GM12892 (cell line): Measurements from ENCODE around the gene AP2M1.

Source experiments
- DNase-seq: peaks from one replicate; pipeline ENCODE4 v3.0.0; 2011; ENCODE audit not compliant: insufficient read length
- FAIRE-seq: peaks from 2 replicates; lab custom pipeline; 2011; peaks lifted over from hg19 to GRCh38; lab: Jason Lieb, UNC
- POLR2A ChIP-seq: IDR thresholded peaks from 2 replicates; pipeline ENCODE4 v1.6.1; 2011; ENCODE audit warnings: low read depth, low read length, control low read depth
- POLR2AphosphoS5 ChIP-seq: IDR thresholded peaks from 2 replicates; pipeline ENCODE4 v1.6.1; 2011; ENCODE audit warnings: low read depth, low read length, control low read depth
- TAF1 ChIP-seq: IDR thresholded peaks from 2 replicates; pipeline ENCODE4 v1.6.1; 2011; ENCODE audit warnings: low read depth, mild to moderate bottlenecking, control low read depth, low read length, borderline replicate concordance

The AP2M1 gene

DNA sequence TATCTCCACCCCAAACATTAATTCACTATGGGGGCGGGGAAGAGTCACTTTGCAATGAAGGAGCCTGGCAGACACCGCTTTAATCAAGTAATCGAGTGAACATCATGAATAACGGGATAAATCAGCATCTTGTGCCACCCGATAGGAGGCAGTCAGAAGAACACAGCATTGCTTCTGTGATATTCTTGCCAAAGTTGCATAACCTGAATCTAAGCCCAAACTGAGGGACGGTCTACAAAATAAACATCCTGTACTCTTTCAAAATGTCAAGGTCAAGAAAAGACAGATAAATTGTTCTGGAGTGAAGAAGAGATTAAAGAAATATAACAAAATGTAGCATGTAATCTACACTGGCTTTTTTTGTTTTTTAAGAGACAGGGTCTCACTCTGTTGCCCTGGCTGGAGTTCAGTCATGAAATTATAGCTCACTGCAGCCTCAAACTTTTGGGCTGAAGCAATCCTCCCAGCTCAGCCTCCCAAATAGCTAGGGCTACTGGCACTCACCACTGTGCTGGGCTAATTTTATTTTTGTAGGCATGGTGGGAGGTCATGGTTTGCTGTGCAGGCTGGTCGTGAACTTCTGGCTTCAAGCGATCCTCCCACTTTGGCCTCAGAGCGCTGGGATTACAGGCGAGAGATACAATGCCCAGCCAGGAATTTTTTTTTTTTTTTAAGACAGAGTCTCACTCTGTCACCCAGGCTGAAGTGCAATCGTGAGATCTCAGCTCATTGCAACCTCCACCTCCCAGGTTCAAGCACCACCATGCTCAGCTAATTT is 34.7 kb downstream of the AP2M1 start:
- no peak for FAIRE-seq
- DNase-seq: no peak
- TF ChIP-seq TAF1 (no peak), POLR2AphosphoS5 (no peak), POLR2A (no peak)

DNA sequence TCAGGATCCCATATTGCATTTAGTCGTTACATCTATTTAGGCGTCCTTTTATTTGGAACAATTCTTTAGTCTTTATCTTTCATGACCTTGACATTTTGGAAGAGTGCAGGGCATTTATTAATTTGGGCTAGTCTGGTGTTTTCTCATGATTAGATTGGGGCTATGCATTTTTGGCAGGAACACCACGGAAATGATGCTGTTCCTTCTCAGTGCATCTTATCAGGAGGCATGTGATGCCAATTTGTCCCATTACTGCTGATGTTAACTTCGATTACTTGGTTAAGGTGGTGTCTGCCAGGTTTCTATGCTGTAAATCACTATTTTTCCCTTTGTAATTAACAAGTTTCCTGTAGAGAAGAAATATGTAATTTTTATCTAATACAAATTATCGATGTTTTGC is 36.6 kb downstream of the AP2M1 start:
- TF ChIP-seq TAF1: no peak
- no peak for TF ChIP-seq POLR2A
- TF ChIP-seq POLR2AphosphoS5: no peak
- no peak for DNase-seq
- no peak for FAIRE-seq

DNA sequence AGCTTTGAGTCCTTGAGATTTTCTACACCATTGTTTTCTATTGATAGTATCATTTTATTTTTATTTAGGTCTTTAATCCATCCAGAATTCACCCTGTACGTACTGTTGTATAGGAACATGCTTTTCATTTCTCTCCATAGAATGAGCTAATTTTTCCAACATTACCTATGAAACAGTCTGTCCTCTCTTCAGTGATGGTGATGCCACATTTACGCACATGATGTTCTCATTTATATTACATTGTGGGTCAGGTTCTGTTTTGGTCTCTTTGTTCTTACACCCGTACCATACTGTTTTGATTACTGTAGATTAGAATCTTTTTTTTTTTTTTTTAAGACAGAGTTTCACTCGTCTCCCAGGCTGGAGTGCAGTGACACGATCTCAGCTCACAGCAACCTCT is 37.1 kb downstream of the AP2M1 start:
- no peak for FAIRE-seq
- TF ChIP-seq TAF1 (no peak), POLR2A (no peak), POLR2AphosphoS5 (no peak)
- no peak for DNase-seq

DNA sequence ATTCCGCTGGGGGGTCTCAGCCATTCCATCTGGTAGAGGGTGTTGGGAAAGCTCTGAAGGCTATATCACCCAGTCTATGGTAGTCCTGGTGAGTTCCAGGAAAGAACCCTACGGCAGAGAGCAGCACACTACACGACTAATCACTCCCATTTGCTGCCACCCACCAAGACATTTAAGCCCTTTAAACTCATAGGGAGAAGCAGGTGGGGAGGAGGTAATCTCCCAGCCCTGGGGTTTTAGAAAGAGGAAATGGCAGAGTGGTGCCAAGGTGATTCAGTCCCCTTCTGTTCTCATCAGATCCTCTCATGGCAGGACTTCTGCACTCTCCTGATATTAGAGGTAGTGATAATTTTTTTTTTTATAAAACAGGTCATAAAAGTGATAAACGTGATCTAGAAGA is 44.2 kb downstream of the AP2M1 start:
- no peak for FAIRE-seq
- no peak for DNase-seq
- TF ChIP-seq POLR2A (no peak), TAF1 (no peak), POLR2AphosphoS5 (no peak)

DNA sequence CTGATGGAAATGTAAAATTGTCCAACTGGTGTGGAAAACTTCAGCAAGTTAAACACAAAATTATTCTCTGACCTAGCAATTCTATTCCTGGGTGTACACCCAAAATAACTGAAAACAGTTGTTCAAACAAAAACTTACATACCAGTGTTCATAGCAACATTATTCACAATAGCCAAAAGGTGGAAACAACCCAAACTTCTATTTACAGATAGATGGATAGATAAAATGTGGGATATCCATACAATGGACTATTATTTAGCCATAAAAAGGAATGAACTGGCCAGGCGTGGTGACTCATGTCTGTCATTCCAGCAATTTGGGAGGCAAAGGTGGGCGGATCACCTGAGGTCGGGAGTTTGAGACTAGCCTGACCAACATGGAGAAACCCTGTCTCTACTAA is 47.9 kb downstream of the AP2M1 start:
- FAIRE-seq: no peak
- TF ChIP-seq TAF1 (no peak), POLR2A (no peak), POLR2AphosphoS5 (no peak)
- DNase-seq: no peak

DNA sequence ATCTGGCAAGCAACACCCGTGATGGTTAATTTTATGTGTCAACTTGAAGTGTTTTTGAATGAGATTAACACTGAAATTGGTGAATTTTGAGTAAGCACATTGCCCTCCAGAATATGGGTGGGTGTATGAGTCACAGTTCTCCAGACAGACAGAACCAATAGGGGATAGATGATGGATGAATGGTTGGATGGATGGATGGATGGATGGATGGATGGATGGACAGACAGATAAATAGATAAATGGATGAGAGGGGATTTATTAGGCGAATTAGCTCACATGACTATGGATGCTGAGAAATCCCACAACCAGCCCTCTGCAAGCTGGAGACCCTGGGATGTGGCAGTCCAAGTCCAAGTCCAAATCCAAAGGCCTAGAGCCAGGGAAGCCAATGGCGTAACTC is 49.3 kb downstream of the AP2M1 start:
- TF ChIP-seq TAF1: no peak
- no peak for TF ChIP-seq POLR2AphosphoS5
- no peak for TF ChIP-seq POLR2A
- no peak for DNase-seq
- no peak for FAIRE-seq

DNA sequence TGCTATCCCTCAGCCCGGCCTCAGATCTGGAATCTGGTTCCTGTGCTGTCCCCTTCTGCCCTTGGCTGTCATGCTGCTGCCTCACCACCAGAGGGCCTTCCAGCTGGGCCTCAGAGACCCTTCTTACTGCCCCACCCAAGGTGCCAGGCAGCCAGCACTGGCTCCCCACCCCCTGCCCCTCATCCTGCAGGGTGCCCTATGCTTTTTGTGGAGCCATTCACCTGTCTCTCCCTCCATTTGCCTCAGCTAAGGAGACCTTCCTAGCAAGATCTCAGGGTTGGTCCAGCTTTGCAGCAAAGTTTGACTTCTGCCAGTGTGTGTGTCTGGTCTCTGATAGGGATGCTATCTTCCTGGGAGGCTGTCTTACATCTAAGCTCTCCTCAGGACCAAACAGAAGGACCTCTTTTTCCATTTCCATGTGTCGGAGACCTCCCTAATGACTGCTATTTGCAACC is 52.9 kb downstream of the AP2M1 start:
- TF ChIP-seq TAF1: no peak
- TF ChIP-seq POLR2AphosphoS5: no peak
- no peak for TF ChIP-seq POLR2A
- DNase-seq (peak; percentile 62), FAIRE-seq (peak; percentile 68)

DNA sequence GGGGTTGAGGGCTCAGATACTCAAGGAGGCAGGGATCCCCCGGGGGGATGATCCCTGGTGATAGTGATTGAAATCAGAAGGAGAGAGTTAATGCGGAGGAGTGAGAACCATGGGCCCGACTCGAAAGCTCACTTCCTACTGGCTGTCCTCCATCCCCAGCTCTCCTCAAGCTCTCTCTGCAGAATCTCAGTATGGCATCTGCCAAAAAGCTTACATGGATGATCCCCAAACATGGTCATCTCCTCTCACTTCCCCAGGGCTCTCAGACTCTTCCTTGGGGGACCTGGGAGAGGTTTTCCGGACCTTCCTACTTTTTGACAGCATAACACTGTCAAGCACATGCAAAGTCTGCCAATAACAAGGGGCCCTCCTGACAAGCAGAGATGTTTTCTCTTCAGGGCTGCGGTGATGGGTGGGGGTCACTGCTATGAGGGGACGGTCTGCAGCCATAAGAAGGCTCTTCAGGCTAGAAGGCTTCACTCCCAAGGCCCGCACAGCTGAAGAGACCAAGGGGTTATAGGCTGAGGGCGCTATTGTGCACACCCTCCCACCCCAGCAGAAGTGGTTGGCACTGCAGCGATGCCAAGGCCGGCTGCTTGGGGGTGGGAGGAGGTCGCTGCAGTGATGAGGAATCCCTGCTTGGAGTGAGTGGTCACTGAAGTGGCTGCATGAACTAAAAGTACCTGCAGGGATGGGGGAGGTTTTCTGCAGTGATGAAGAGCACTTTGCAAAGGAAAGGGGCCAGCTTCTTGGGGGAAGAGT is 53.9 kb downstream of the AP2M1 start:
- DNase-seq: no peak
- FAIRE-seq: no peak
- TF ChIP-seq POLR2A: no peak
- TF ChIP-seq TAF1: no peak

DNA sequence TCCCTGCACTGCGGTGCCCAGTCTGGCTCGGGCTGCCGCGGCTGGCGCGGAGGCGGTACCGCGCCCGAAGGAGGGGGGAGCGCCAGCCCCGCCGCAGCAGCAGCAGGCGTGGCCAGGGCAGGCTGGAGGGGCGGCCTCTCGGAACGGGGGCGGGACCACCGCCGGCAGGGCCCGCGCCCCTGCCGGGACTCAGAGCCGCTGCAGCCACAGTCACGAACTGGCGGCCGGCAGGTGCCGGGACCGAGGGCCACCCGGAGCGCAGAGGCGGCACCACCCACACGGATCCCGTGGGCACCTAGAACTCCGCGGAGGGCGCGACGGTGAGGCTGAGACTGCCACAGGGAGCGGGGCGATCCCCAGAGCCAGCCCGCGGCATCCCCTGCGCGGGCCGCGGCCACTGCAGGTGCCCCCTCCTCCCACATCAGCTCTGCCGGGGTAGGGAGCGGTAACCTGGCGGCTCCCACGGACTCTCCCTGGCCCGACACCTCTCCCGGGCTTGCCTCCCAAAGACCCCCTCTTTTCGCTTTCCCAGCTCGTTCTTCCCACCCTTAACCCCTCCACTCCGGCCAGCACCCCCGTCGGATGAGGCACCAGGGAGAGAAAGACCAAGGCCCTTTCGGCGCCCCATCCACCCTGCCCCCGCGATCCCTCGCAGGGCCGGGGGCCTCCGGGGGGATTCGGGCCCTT is 54.9 kb downstream of the AP2M1 start, which contains the start of gene VWA5B2:
VWA5B2 (plus strand) TSS at position 192 of the 687 bp plus-strand sequence. CDS start 944 bp downstream, outside the sequence.
- DNase-seq: peak; percentile 90
- TF ChIP-seq POLR2AphosphoS5: no peak
- TF ChIP-seq TAF1: no peak
- TF ChIP-seq POLR2A: no peak

DNA sequence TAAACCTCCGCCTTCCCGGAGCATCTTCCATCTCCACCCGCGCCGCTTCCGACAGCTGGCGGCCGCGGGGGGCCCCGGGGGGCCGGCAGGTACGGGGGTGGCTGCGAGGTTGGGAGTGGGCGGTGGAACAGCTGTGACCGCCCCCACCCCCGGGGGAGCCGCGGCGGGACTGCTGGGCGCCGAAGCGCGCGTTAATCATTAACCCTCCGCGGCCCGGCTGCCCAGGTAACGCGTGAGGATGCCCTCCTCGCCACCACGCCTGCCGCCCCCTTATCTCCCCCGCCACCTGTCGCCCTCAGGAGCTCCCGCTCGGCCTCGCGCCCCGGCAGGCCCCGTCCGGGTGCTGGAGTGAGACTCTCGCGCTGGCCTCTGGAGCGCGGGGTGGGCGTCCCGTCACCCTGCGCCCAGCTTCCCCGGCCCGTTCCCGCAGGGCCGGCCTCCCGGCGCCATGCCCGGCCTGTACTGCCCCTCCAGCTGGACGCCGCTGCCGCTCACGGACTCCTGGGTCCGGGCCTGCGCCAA is 55.5 kb downstream of the AP2M1 start:
- FAIRE-seq: no peak
- no peak for DNase-seq

More for the DNA sequence above, 54.9 kb downstream of the AP2M1 start, which contains the start of gene VWA5B2:
- FAIRE-seq: no peak

More for the DNA sequence above, 55.5 kb downstream of the AP2M1 start:
- TF ChIP-seq POLR2AphosphoS5: no peak
- no peak for TF ChIP-seq TAF1
- no peak for TF ChIP-seq POLR2A
